HG02870 (cell line): ENCODE measurements around the gene PPFIBP2.

Source experiments
- ATAC-seq: cut with Tn5 transposase; IDR thresholded peaks from one replicate; pipeline ENCODE4 v1.9.1; 2021; ENCODE audit warnings: mild to moderate bottlenecking, moderate library complexity; ENCODE audit not compliant: unreplicated experiment

The PPFIBP2 gene

DNA sequence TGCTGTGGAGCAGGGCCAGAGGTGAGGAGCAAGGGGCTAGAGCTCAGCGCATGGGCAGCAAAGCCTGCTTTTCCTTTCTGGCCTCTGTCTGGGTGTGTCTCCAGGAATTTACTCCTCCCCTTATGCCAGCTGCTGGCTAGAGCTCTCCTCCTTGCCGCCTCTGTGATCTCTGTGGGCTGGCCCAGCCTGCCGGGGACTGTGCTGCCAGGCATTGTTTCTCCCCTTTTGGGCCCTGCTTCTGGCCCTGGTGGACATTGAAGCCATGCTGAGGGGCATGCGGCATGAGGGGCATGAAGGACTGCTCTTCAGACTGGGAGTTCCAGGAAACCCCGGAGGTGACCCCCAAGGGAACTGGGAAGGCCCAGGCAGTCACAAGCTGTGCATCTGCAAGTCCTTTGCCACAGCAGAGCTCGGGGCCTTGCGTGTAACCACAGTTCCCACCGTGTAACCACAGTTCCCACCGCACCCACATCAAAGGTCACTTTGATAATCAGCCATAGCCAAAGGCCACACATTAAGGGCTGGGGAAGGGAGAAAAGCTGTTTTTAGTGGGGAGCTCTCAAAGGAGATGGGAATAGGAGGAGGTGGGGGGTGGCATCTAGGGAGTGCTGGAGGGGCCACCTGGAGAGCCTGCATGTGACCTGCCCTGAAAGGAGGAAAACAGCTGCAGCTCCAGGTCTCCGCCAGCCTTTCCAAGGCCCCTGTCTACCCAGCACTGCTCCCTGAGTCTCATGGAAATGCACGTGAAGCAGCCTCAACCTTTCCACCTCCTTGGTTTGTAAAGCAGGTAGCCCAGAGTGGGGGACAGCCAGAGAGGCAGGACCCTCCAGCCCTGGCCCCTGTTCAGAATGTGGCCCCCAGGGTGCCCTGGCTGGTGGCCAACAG lies 62.3 kb downstream of the PPFIBP2 start:
- no peak for ATAC-seq

DNA sequence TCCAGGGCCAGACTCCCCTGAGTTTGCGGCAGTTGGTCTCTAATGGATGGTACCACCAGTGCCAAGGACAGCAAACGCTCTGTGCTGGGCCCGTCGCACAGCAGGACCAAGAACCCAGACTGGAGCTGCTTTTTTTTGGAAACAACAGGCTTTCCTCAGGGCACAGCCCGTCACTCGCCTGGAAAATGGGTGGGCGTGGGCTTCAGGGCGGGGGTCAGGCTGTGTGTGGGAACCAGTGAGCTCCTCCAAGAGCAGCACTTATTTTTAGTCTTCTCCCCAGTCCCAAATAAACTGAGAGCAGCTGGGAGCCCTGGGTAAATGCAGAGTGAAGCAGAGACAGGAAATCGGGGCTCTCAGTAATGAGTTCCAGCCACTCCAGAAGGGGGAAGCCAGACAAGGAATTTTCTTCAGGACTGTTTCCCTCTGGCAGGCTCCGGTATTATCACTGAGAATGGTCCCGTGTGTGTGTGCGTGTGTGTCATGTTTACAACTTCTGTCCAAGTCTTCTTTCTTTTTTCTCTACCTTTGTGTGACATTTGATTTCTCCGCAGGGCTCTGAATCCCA lies 63.0 kb downstream of the PPFIBP2 start:
- no peak for ATAC-seq

DNA sequence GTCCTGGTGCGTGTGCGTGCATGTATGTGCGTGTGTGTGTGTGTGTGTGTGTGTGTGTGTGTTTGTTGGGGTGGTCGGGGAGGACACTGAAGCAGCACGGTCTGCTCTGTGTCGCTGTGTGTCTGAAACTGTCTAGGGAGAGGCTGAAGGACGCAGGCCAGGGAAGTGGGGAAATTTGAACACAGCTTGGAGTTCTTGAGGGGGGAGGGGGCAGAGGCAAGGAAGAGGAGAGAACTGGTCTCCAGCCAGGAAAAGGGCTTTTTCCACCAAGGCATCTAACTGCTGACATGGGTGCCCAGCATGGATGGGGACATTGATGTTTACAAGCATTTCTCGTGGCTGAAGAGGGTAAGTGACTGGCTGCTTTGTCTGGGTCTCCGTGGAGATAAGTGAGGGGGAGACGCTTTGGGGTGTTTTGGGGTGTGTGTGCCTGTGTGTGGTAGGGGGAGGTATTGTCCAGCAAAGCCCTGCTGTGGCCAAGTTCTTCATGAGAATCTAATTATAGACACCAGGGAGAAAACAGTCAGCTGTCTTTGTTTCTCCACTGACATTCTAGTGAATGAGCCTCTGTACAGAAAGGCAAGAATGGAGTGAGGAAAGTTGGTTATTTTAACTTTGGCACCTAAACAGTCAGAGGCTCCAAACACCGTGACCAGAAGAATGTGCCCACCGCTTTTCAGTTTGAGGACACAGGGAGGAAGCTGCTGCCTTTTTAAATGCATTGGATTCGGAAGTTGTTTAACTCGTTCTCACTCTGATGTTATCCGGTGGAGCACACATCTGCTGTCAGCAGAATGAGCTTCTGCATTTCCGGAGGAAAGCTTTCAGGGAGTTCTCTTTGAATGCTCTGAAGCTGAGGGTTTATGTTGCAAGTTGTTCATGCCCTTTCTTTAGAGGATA lies 63.7 kb downstream of the PPFIBP2 start:
- no peak for ATAC-seq

DNA sequence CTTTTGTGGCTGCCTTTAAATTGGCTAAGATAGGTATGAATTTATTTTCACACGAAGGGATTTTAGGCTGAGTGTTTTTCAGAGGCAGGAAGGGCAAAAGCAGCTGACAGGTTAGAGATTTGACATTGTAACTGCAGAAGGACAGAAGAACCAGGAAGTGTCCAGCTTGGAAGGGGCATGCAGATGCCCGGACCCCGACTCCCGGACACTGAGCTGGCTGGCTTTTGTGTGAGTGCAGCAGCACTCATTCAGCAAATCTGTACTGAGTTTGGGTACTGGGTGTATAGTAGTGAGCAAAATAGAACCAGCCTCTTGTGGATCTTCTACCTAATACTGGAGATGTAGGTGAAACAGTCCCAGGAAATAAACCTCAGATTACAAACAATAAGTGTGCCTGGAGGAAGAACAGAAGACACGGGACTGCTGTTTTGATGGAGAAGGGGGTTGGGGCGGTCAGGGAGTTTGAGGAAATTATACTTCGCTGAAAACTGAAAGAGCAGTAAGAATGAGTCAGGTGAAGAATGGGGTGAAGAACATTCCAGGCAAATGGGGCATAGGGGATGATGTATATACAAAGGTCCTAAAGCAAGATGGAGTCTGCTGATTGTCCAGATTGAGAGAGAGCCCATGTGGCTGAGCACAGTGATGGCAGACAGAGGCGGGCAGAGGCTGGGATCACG lies 64.6 kb downstream of the PPFIBP2 start:
- no peak for ATAC-seq

DNA sequence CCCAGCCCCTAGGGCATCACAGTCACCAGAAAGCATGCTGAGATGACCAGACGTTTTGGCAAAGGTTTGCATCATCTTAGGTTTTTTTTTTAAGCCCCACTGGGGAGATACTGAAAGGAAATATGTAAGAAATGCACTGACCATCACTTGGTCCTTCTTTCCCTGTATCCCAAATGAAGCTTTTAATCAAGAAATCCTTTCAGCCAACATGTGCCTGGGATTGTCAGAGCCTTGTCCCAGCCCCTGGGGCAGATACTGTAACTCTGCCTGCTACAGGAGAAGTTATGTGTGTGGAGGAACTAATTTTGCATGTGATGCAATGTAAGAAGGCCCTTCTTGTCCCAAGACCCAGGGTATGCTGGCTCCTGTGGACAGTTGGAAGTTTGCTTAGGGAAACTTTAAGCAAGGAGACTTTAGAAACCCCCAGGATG lies 65.6 kb downstream of the PPFIBP2 start:
- no peak for ATAC-seq

DNA sequence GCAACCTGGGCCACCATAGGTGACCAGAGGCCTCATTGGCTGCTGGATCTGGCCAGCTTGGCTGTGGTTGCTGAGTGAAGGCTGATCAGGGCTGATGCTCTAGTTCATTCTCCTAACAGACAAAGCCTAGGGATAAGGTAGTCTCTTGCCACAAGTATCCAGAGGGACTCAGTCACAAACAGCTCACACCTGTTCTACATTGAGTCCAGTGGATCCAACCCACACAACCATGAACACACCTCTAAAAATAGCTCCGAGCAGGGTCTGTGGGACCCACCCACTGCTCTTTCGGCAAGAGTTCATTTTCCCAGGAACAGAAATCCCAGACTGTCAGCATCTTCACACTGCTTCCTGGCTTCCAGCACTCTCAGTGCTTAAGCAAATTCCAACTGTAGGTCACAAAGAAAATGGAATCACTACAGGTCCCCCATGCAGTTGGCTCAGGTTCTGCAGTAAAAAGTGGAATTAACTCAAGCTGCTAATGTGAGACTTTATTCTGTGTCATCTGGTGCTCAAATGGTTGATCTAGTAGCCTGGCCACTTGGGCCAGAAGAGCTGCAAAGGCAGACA lies 67.3 kb downstream of the PPFIBP2 start:
- no peak for ATAC-seq

DNA sequence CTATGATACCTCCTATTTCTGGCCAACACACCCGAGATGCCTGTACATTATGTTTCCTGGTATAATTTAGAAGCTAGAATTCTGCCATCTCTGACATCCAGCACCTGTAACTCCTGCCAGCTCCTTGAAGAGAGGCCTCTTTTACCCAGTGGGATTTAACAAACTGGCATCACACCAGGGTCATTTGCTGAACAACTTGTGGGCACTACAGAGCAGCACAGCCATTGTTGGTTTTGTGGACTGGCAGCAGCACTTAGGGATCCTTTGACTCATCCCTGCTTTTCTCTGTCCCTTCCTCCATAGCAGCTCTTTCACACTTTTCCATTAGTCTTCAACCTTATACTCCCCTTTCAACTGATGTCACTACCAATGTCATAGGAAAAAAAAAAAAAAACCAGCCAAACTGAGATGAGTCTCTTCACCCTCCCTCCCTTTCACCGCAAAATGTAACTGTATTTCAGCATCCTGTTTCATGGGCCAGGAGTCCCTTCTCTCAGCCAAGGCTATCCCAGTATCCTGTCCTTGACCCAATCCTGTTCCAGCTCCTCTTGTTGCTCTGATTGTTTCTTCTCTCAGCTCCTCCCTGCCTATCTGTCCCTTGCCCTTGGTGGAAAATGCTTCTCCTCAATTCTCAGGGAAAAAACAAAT lies 68.7 kb downstream of the PPFIBP2 start:
- no peak for ATAC-seq

DNA sequence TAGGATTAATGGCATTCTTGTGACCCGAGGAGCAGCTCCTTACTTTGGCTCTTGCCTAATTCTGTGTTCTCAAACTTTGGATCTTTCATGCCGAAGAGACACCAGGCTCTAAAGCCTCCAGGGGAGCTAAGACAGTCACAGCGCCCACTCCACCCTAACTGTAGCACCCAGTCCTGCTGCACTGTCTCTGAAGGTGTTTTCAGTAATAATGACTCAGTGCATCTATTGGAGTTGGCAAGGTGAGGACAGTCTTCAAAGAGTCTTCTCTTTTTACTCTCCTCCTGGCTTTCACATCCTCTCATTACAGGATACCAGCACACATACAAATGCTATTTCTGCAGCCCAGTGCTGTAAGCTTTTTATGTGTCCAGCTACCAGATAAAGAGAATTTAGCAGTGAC lies 69.4 kb downstream of the PPFIBP2 start:
- no peak for ATAC-seq

DNA sequence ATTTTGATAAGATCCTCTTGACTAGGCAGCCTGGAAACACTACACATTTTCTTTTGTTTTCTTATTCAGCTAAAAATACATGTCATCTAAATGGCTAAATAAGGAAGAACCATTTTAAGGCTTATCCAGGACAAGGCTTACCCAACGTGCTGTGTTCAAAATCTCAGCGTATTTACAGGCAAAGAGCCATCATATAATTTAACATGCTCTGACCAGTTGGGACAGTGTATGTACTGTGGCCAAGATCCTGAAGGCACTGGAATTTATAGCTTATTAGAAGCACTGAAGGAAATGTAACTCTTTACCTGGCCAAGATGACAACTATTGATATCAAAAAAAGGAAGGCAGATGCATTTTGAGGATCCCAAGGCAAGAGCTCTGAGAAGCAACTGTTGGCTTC lies 71.1 kb downstream of the PPFIBP2 start:
- ATAC-seq = no peak

DNA sequence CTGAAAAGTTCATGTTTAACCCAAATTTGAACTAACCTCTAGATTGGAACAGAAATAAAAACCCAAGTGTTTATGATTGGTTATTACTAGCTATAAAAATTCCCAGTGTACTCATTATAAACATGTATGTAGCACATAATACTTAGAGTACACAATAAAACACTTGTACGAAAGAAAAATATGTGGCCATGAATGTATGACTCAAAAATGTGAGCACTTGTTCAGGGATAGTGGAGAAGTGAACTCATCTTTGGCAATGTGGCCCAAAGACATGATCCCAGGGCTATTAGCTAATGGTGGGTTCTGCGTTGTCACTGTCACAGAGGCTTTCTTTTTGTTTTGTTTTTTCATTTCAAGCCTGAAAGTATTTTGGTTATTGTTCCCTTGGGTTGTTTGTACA lies 72.0 kb downstream of the PPFIBP2 start:
- ATAC-seq = no peak

DNA sequence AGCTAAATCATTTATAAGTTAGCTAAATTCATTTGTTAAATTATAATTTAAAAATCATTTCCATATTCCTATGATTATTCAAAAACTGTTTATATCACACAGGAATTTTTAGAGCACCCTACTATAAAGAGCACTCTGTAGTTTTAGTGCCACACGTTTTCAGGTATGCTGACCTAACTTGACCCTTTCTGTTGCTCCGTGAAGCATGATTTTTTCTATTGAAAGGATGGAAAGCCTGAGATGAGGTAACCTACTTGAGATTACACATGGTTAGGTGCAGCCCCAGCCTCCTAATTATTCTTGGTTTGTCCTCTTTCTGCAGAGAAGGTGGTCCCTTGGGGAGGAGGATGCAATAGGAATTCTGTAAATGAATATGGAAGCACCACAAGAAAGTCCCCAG lies 72.6 kb downstream of the PPFIBP2 start:
- no peak for ATAC-seq

DNA sequence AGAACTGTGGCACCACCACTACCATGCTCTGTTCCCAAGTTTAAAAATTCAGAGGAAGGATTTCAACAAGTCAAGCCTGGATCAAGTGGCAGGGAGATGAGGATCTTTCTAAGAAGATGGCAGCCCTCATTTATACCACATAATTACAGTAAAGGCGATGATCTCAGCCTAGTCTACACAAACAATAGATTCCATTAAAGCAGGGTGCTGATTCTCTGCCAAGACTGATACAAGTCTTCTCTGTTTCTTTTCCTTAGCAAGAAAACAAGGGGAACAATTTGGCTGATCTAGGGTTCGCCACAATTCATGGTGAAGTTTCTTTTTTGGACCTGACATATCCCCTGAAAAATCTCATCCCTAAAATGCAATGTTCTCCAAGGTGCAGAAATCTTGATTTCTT lies 73.9 kb downstream of the PPFIBP2 start:
- ATAC-seq = no peak

DNA sequence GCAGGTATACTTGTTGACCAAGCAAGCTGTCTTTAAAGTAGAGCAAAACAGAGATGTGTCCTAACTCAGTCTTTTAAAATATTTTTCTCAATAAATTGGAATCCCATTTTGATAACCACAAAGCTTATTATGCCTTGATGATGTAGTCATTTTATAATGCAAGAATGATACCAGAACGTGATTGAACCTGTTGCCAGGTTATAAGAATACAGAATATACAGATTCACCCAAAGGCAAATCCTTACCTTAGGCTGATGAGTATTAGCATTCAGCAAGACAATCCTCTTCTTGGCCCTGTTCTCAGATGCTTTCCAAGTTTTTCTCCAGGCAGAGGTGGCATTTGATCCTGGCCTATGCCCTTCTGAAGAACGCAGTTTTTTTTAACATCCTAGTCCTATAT lies 76.1 kb downstream of the PPFIBP2 start:
- ATAC-seq = no peak

DNA sequence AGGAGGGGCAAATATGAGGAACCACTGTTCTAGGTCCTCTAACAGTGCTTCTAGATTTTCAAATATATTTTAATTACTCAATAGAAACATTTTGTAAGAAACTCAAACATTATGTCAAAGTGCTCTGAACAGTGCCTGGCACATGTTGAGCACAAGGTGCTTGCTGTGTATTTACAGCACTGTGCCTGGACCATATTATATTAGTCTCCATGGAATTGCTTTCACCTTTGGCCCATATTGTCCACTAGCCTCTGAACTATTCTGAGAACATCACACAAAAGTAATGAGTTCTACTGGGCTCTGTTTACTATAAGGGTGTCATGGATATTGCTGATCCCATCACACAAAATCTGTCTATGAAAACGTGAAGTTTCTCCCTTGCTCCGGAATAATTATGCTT lies 76.7 kb downstream of the PPFIBP2 start:
- ATAC-seq = no peak

DNA sequence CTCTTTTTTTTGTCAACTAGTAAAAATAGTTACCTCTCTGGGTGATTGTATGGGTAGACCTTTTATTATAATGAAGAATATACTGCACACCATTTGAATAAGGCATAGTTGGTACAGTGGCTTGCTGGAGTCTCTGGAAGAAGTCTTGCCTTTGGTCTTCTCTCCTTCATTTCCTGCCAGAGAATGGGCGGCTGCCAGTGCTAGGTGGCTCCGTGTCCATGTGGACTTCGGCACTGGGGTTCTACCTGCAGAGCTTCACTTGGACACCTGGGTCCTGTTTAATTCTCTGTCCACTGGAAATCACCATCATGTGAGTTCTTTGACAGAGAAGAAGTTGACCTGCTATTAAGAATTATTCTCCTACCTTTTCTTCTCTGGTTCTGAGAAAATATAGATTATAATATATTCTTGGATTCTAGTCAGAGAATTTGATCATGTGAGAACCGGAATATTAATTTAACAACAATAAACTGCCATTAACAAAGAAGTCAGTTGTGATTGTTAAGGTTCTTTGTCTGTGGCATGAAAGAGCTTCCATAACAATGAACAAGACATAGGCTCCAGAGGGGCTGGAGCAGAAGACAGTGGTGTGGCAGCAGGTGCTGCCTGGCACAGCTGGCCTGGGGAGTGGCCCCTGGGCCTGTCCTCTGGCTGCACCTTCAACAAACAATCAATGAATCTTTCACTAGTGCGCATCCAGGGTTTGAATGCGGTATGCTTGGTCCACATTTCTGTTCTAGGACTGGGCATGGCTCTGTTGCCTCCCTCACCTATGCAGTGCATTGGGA lies 77.5 kb downstream of the PPFIBP2 start:
- no peak for ATAC-seq

DNA sequence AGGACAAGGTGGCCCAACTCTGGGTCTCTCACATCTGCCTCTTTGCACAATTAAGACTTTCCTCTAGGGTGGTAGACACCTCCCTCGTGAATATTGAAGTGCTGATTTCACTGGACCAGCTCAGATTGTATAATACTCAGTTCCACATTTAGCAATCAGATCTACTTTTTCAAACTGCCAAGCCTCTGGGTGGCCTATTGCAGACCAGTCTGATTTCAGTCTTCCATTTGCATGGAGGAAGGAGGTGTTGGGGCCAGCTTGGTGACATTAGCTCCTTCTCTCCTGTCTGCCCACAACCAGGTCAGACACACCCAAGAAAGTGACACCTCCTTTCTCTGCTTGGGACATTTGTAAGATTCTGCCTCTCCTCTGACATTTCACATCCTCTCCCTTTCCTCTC lies 78.2 kb downstream of the PPFIBP2 start:
- no peak for ATAC-seq

DNA sequence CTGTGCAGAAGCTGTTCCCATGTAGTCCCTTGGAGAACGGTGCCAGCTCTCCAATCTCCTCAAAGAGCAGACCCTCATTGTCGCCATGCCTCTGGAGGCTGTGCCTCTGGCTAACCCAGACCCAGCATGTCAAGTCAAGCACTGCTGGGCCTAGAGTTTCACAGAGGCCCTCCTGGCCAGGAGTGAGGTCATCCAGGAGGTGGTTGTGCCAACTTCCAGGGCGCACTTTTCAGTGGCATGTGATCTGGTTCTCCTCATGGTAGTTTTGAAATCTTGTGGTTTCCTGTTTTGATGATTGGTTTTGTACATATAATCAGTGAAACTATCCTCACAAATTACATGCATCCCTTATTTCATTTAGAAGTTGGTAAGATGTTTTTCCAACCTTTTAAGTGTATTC lies 78.9 kb downstream of the PPFIBP2 start:
- no peak for ATAC-seq

DNA sequence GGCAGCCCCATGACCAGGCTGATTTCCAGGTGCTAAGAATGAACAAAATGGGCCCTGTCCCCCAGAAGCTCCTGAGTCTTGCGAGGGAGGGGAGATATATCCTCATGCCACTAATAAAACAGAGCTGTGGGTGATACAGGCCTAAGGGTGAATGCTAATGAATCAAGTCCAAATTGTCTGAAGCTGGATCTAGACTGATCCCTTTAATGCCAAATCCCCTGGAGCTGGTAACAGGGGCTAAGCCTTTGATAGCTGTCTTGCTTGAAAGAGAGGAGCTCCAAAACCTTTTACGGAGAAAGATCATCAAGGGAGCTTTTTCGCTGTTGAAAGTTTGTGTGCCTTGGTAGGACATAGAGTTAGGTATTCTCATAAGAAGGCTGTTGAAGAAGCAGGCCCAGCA lies 79.7 kb downstream of the PPFIBP2 start:
- no peak for ATAC-seq
